Adrenal gland (tissue), 12 donors: Measurements from ENCODE around the gene SCNN1B. TPM values are rescaled to one million over a fixed set of nuclear protein-coding genes. Genes with fewer than 3 reads are reported as not detected.

Experiments
- DNase-seq, 7 donors: peaks; one replicate each; pipeline ENCODE4 v3.0.0-alpha.2; 2019 to 2020
- H3K27ac ChIP-seq, 5 donors: fragments of 200-600 bp; sonication (generic) in 4 of 5; 1 replicate in 3 of 5; 2 replicates in 2 of 5; pipeline versions ENCODE4 v1.5.1 to v1.8.0; 2016 to 2020; ENCODE audit warnings: mild to moderate bottlenecking in 1 of 5
- H3K27me3 ChIP-seq: fragments of 200-600 bp; 2 replicates; pipeline ENCODE4 v1.8.0; 2021
- H3K36me3 ChIP-seq, 2 donors: fragments of 200-600 bp; replicated peaks in 1 of 2; 1 replicate in 1 of 2; 2 replicates in 1 of 2; pipeline versions ENCODE4 v1.5.1 to v1.8.0; 2018 to 2022
- H3K4me1 ChIP-seq, 2 donors: fragments of 200-600 bp; replicated peaks in 1 of 2; 1 replicate in 1 of 2; 2 replicates in 1 of 2; pipeline versions ENCODE4 v1.5.1 to v1.8.0; 2018 to 2021
- H3K4me3 ChIP-seq, 4 donors: fragments of 200-600 bp; sonication (generic) in 3 of 4; one replicate each; pipeline ENCODE4 v1.5.1; 2016 to 2018
- H3K9me3 ChIP-seq, 3 donors: fragments of 200-600 bp; sonication (generic) in 1 of 3; replicated peaks in 1 of 3; 1 replicate in 2 of 3; 2 replicates in 1 of 3; pipeline versions ENCODE4 v1.5.1 to v1.8.0; 2016 to 2021
- CTCF ChIP-seq, 6 experiments: fragments of 450-650 bp in 4 of 6; fragments of 200-600 bp in 2 of 6; sonication (generic) in 1 of 6; IDR thresholded peaks; 1 replicate in 5 of 6; 2 replicates in 1 of 6; pipeline versions ENCODE4 v1.5.1 to v1.8.0; 2016 to 2021; ENCODE audit warnings: antibody characterized with exemption in 6 of 6, mild to moderate bottlenecking in 2 of 6, moderate library complexity in 1 of 6
- POLR2A ChIP-seq, 2 donors: fragments of 450-650 bp; IDR thresholded peaks; one replicate each; pipeline ENCODE4 v1.6.1; 2017; ENCODE audit warnings: antibody characterized with exemption in 2 of 2, mild to moderate bottlenecking in 2 of 2, moderate library complexity in 1 of 2
- WGBS, 4 donors: extraction: QIAGEN DNeasy Blood & Tissue Kit in 2 of 4; methylation state at CpG; one replicate each; pipeline versions ENCODE4 v1.1.5 to v1.1.7; 2013 to 2017; 5-methylcytosine and 5-hydroxymethylcytosine counted together
- intact Hi-C, 2 donors: fragments of 100-400 bp; cut with DNase I; formaldehyde crosslinking; loops; one replicate each; pipeline versions ENCODE4 v1.14.1 to v1.15.0; 2022 to 2023
- polyA plus RNA-seq, 3 donors: library from polyadenylated mRNA; stranded (reverse); fragments of 200-250 nt in 2 of 3; fragments of 350-450 nt in 1 of 3; fragmentation: Illumina TruSeq in 1 of 3; extraction: RNeasy Lipid Tissue Mini Kit (QIAGEN cat#74804) in 1 of 3; gene quantifications; one replicate each; pipeline ENCODE4 v1.2.3, GENCODE V29; 2013 to 2014
- total RNA-seq, 9 donors: library from RNA; depleted of rRNA in 4 of 9; stranded (reverse); fragments of >200 nt in 4 of 9; fragments of 120-200 nt in 1 of 9; fragmentation: NEBNext Ultra II Directional in 1 of 9; extraction: Animal tissue kit (Norgen Biotek cat#: 25700) in 1 of 9; gene quantifications; one replicate each; pipeline versions ENCODE4 v1.1.0 to v1.2.4, GENCODE V29; 2013 to 2023
- donor health status: healthy with polysubstance abuse.
- donor health status: Bipolar disorder and iron deficiency.
- donor health status: DM: yes; HTN: yes; CAD: no.
- donor health status: DM: no; HTN: no; CAD: no.
- donor health status: DM: no; HTN: no; CAD: no.
- donor health status: DM: yes; HTN: yes; CAD: no.

SCNN1B gene
- total and polyA plus RNA-seq, 12 donors, result 0.28 to 2.2 (median 1.2) TPM; not detected in 4

- Histone ChIP-seq H3K27me3 (no peaks in the 10 kb centered on the region), H3K36me3 (no peaks in the 10 kb centered on the region)
- TF ChIP-seq CTCF (IDR thresholded peaks at IDR 0.05) (no peak), POLR2A (IDR thresholded peaks at IDR 0.05) (no peak)
These were observed 8.1 kb downstream of the SCNN1B start for GRCh38 chr16:23310217-23310616.

DNA sequence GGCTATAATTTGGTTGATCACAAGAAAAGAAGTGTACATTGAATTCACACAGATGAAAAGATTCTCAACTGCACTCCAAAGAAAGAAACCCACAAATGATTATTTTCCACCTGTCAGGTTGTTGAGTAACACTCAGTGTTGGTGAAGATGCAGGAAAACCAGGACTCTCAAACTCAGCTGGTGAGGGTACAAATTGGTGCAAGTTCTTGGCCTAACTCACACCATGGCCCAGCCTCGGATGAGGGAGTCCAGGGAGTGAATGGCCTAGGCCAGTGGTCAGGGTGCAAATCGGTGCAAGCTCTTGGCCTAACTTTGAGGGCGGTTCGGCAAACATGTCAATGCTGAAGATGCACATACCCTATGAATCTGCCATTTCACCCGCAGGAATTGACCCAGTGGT, 8.6 kb downstream of the SCNN1B start:
- Histone ChIP-seq H3K36me3 (no peaks in the 10 kb centered on the region), H3K27me3 (no peaks in the 10 kb centered on the region), H3K9me3 (no peaks in the 10 kb centered on the region), H3K27ac (no peak overlapping the region), H3K4me1 (no peaks in the 10 kb centered on the region), H3K4me3 (no peak overlapping the region)
- DNase-seq, result no peak
- TF ChIP-seq CTCF (IDR thresholded peaks at IDR 0.05) (no peak), POLR2A (IDR thresholded peaks at IDR 0.05) (no peak)
- intact Hi-C loops, result no loop called here
- WGBS, 4 donors, result 88 to 98% (median 91%) methylated on average over 5 of the region's 5 CpGs

More at GRCh38 chr16:23310217-23310616, 8.1 kb downstream of the SCNN1B start:
- H3K4me1 ChIP-seq, result no peaks in the 10 kb centered on the region
- intact Hi-C loops, result no loop called here
- H3K4me3 ChIP-seq, result no peak overlapping the region
- H3K9me3 ChIP-seq, result no peaks in the 10 kb centered on the region
- no peak for DNase-seq
- H3K27ac ChIP-seq, result no peak overlapping the region

DNA sequence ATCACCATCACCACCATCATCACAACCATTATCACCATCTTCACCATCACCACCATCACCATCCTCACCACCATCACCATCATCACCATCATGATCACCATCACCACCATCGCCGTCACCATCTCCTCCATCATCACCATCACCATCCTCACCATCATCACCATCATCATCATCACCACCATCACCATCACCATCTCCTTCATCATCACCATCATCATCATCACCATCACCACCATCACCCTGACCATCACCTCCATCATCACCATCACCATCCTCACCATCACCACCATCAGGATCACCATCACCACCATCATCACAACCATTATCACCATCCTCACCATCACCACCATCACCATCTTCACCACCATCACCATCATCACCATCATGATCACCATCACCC, 14.1 kb downstream of the SCNN1B start:
- no peaks in the 10 kb centered on the region for H3K36me3 ChIP-seq
- no peak overlapping the region for H3K27ac ChIP-seq
- H3K4me1 ChIP-seq, result no peaks in the 10 kb centered on the region
- DNase-seq, result no peak
- no peaks in the 10 kb centered on the region for H3K27me3 ChIP-seq
- H3K9me3 ChIP-seq, result no peaks in the 10 kb centered on the region
- H3K4me3 ChIP-seq, result no peak overlapping the region
- intact Hi-C loops, result no loop called here
- 53 to 100% (median 87%) methylated on average over 2 of the region's 2 CpGs for WGBS, 4 donors
- TF ChIP-seq POLR2A (IDR thresholded peaks at IDR 0.05) (no peak), CTCF (IDR thresholded peaks at IDR 0.05) (no peak)

GRCh38 chr16:23316634-23317265, 14.6 kb downstream of the SCNN1B start:
- Histone ChIP-seq H3K27ac (no peak overlapping the region), H3K36me3 (no peaks in the 10 kb centered on the region), H3K4me3 (no peak overlapping the region), H3K4me1 (no peaks in the 10 kb centered on the region), H3K27me3 (no peaks in the 10 kb centered on the region), H3K9me3 (no peaks in the 10 kb centered on the region)
- 85 to 90% (median 86%) methylated on average over 2 of the region's 2 CpGs for WGBS, 4 donors
- intact Hi-C loops, result no loop called here
- DNase-seq, result no peak
- TF ChIP-seq CTCF (IDR thresholded peaks at IDR 0.05) (no peak), POLR2A (IDR thresholded peaks at IDR 0.05) (no peak)
